Retinal pigment epithelial cell (primary cell): ENCODE data around the gene POU6F1.

Source experiments
- DNase-seq: peaks from one replicate; pipeline ENCODE4 v3.0.0-alpha.2; 2010; ENCODE audit warnings: low read depth
- H3K4me3 ChIP-seq: 2 replicates; pipeline ENCODE4 v1.5.1; 2011; ENCODE audit warnings: mild to moderate bottlenecking, low read length, control low read depth, moderate library complexity
- TF ChIP-seq, protein P1 (sequence below): conservative IDR thresholded peaks from 2 replicates; pipeline ENCODE4 v1.5.1; 2011; ENCODE audit warnings: low read depth, low read length, control low read depth, inconsistent platforms

The POU6F1 gene

GRCh38 chr12:51183816-51184215 lies 34.0 kb downstream of the POU6F1 start:
- TF ChIP-seq, protein P1, sequence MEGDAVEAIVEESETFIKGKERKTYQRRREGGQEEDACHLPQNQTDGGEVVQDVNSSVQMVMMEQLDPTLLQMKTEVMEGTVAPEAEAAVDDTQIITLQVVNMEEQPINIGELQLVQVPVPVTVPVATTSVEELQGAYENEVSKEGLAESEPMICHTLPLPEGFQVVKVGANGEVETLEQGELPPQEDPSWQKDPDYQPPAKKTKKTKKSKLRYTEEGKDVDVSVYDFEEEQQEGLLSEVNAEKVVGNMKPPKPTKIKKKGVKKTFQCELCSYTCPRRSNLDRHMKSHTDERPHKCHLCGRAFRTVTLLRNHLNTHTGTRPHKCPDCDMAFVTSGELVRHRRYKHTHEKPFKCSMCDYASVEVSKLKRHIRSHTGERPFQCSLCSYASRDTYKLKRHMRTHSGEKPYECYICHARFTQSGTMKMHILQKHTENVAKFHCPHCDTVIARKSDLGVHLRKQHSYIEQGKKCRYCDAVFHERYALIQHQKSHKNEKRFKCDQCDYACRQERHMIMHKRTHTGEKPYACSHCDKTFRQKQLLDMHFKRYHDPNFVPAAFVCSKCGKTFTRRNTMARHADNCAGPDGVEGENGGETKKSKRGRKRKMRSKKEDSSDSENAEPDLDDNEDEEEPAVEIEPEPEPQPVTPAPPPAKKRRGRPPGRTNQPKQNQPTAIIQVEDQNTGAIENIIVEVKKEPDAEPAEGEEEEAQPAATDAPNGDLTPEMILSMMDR: no peak
- no peak overlapping the region for H3K4me3 ChIP-seq
- DNase-seq: peak; percentile 79

GRCh38 chr12:51183349-51183748 lies 34.5 kb downstream of the POU6F1 start:
- DNase-seq: no peak
- TF ChIP-seq, protein P1: no peak
- no peak overlapping the region for H3K4me3 ChIP-seq

- DNase-seq: no peak
- no peak overlapping the region for H3K4me3 ChIP-seq
- TF ChIP-seq, protein P1: no peak
Measured at GRCh38 chr12:51181558-51181957, 36.3 kb downstream of the POU6F1 start.

- no peak for DNase-seq
- no peak overlapping the region for H3K4me3 ChIP-seq
- TF ChIP-seq, protein P1: no peak
Measured at GRCh38 chr12:51177897-51178296, 40.0 kb downstream of the POU6F1 start.

- no peak for DNase-seq
- H3K4me3 ChIP-seq: no peak overlapping the region
- TF ChIP-seq, protein P1: no peak
Measured at GRCh38 chr12:51174501-51174900, 43.4 kb downstream of the POU6F1 start.

DNA sequence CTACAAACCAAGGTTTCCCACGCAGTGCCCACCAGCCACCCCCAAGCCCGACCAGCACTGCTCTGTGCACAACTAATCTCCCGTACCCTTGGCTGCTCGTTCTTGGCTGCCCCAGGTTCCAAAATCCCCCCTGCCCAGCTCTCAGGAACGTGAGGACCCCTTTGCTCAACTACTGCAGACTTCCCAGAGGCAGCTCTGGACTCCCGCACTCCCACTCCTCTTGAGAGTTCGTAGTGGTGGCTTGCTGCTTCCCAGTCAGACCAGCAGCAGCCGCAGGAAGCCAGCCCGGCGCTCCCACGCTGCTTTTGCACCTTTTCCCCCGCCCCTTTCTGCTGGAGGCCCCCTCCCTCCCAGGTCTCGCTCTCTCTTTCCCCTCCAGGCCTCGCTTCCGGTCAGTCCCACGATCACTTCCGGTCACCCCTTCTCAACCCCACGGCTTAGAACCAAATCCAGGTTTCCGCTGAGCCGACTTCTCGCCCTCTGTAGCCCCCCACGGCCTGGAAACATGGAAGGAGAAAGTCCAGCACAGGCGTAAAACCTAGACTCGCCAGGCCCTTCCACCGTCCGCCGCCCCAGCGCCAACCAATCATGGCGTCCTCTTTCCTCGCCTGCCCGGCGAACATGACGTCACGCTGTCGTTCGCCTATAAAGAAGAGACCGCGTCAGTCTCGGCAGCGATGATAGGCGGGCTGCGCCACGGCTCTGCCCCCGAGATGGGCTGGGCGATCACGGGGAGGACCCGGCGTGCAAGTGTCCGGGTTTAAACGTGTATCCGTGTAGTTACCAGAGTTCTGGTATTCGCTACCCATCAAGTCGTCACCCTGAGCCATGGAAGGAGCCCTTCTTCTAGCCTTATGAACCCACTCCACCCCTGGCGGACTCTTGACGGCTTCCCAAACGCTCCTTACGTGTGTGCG lies 45.1 kb downstream of the POU6F1 start, which contains the start of gene TFCP2:
TSS of gene TFCP2 (minus strand) at position 621 of the 917 bp plus-strand sequence. CDS start 713 bp downstream, outside the sequence.
- TF ChIP-seq, protein P1: no peak
- peak; percentile 91 for DNase-seq
- peak within 1 kb of the TSS; percentile 93 for H3K4me3 ChIP-seq
